NCI-H2171 treated with DMSO at 0.1 percent for 48 hours (cell line): ENCODE results near the gene ZBTB16.
"Not testable (repeated sequence)": the region's sequence is repeated elsewhere in the genome, so short reads cannot be mapped to it uniquely, and the experiment has no call there.

Experiments used
- DNase-seq: peaks from one replicate; lab custom pipeline; 2025; lab: John Stamatoyannopoulos, UW

ZBTB16 gene

DNA sequence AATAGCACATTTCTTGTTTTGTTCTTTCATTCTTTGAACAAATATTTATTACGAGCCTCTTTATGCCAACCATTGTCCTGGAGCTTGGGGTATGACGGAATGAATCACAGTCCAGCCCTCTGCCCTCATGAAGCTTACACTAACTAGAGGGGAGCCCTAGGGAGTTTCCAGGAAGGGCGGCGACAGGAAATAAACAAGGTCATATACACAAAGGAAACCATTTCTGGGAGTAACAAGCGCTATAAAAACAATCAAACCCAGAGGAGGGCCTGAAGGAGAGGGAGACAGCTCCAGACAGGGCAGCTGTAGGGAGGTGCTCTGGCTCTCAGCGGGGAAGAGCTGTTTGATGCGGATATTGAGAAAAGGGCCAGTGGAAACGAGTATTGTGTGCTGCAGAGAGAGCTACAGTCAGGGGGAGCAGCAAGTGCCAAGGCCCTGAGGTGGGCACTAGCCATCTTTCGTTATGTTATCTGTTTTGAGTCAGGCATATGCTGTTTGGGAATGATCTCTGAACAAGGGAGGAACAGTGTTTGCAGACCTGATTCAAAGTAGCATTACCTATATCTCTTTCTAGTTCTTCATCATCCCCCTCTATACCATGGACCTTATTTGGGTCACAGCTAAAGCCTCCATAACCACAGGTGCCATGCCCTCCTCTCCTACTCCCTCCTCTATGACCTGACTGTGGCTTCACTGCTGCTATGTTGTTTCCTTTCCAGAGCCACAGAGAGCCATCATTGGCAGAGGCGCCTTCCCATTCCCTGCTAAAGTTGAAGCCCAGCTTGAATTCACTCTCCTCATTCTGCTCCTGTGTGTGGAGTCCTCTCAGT is 15.3 kb upstream of the ZBTB16 start:
- no peak for DNase-seq

- no peak for DNase-seq
These were observed 12.2 kb upstream of the ZBTB16 start for GRCh38 chr11:114047327-114047726.

- no peak for DNase-seq
These were observed 10.5 kb upstream of the ZBTB16 start for GRCh38 chr11:114049050-114049449.

DNA sequence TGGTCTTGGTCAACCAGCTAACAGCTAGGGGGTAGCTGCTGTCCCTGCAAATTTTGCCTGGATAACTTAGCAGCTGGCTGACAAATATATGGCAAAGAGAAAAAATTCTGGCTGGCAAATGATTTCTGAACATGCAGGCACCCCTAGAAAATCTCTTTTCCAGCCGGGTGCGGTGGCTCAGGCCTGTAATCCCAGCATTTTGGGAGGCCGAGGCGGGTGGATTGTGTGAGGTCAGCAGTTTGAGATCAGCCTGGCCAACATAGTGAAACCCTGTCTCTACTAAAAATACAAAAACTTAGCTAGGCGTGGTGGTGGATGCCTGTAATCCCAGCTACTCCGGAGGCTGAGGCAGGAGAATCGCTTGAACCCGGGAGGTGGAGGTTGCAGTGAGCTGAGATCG is 9.7 kb upstream of the ZBTB16 start:
- DNase-seq: not testable (repeated sequence)

DNA sequence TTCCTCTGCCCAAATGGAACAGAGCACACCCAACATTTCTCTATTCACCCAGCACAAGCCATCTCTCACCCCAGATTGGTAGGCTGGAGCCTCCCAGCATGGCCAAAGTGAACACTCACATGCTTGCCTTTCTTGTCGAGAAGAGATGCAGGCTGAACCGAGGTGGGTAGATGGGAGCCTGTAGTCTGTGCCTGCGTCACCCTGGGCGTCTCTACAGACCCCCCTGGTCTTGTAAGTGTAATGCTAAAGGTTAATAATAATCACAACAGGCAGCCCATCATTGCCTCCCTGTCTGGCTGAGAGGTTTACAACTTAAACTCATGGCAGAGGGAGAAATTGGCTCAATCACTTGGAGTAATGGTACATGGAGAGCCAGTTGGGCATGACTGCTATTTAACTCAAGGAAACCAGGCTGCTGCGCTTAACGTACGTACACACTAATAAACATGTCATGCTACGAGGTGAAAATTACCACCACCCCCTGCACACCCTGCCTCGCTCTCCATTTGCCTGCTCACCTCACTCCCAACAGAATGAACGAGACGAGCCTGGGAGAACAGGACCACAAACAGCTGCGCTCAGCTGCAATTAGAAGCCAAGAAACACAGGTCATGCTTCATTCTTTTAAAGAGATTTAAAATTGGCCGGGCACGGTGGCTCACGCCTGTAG is 9.1 kb upstream of the ZBTB16 start:
- no peak for DNase-seq

- DNase-seq: no peak
These were observed 8.0 kb upstream of the ZBTB16 start for GRCh38 chr11:114051558-114051957.

GRCh38 chr11:114052160-114052559 is 7.4 kb upstream of the ZBTB16 start:
- no peak for DNase-seq

DNA sequence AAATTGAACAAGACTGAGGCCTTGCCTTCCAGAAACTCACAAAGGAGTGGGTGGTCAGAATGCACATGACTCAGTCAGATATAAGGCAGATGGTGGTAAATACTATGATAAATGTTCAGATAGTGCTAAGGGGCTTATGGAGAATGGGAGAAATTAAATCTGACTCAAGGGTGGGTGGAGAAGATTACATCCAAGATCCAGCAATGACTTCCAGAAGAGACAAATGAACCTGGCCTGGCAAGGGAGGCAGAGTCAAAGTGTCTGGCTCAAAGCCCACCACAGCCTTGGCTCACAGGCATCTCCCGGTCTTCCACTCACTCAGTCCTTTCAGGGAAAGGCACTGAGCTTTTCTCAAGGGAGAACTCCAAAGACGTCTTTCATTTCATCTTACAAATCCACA is 6.1 kb upstream of the ZBTB16 start:
- DNase-seq: no peak

DNA sequence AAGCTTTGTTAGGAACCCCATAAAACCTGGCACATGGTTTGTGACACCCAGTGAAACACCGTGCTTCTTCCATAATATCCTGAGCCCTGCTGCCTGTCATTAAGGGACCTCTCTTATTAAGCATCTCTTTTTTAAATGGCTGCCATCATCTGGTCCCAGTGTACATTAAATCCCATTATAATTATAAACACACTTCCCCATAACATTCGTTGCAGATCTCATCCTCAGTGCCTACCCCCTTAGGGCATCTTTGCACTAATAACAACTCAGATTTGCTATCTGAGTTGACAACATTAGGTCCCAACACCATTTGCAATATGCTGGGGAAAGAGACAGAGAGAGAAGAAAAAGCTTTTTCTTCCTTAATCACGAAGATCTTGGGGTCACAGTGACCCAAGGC is 4.7 kb upstream of the ZBTB16 start:
- DNase-seq: no peak

- no peak for DNase-seq
These were observed 3.1 kb upstream of the ZBTB16 start for GRCh38 chr11:114056409-114056808.

DNA sequence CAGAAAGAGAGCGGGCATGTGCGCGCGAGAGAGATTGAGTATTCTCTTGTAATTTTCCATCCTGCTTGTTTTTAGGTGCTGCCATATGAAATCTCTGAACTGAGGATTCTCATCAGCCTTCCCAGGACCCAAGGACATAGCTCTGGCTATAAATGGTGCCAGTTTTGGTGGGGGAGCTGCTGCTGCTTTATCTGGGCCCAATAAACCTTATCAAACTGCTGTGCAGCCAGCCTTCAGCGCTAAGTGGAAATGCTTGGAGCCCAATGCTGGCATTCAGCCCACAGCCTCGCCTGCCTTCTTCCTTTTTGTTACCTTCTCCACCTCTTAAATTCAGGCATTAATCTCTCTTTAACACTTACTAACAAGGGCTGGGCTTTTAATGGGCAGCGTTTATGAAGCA is 2.4 kb upstream of the ZBTB16 start:
- no peak for DNase-seq

DNA sequence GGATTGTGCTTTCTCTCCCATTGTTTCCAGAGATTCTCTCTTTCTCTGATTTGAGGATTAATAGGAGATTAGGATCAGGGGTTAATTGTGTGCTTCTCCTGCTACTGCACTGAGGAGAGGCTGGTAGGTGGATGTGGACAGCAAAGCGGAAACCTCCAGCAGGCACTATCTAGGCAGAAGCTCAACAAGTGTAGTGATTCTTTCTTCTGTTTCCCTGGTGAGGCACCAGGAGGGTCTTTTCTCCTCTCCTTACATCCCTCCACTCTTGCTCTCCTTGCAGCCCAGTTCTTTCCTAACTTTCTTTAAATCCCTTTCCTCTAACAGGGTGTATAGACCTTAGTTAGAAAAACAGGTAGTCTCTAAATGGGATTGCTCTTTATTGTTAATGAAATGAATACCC is 1.9 kb upstream of the ZBTB16 start:
- DNase-seq: no peak

DNA sequence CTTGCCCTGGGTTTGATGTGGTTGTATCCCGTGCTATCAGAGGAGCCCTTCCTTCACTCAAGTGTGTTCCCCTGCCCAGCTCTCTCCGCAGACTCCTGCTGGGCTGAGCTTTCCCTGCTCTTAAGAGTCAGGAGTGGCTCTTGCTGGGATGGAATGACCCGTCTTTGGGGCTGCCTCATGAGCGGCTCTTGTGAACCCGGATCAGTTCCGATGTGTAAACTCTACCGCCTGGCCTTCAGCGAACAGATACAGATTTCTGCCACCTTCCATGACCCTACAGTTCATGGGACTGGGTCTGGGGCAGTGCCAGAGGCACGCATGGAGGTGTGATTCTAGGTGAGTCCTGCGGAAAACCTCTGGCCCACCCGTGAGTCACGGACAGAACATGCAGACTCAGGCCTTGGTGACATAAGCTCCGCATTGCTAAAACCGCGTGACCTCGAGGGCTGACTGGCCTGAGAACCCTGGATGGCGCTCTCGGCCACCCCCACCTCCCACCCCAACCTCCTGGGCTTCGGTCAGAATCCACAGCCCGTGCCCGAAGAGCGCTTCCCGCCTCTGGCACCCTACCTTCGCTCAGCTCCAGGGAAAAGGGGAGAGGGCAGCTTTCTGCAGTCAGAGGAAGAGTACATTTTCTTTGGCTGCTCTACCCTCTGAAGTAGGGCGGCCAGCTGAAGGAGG is 1.3 kb upstream of the ZBTB16 start:
- no peak for DNase-seq

GRCh38 chr11:114058871-114059277 is 637 bp upstream of the ZBTB16 start:
- peak; percentile 29 for DNase-seq

DNA sequence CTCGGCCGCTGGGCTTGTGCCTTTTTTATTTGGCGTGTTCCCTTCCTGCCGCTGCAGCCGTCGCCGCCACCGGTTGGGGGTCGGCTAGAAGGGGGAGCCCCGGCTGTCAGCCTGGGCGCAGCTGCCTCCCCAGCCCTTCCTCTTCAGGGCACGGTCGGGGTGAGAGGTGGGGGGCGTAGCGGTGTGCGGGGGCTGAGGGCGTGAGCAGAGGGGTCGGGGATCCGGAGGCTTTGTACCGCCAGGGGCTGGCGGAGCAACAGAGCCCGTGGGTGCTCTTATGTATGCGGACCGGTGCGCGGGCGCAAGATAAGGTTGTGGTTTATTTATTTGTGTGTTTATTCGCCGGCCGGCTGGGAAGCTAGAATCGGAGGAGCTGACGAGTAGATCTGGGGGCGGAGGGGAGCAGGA is 477 bp downstream of the ZBTB16 start:
- DNase-seq: no peak

DNA sequence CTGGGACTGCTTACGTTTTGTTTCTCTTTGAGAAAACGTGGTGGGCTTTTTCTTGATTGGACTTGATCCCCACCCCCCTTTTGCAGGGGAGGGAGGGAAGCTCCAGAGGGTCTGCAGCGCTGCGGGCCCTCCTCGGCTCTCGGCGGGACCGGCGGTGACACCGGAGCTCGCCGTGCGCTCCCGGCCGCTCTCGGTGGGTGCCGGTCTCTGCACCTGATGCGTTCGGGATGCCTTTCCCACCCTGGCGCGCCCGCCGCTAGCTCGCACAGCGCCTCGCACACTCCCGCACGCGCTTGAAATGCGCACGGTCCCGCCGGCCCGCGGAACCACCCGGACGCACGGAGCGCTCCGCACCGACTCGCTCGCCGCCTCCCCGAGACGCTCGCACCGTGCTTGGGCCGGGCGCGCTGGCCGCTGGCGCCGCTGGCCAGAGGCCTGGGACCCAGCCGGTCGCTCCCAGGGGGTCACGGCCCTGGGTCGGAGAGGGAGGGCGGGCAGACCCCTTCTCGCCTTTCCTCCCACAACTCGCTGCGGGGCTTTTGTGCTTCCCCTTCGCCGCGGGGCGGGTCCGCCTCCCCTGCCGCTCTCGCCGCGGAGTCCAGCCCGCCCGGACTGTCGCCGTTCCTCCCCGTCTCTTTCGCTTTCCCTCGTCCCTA is 1.0 kb downstream of the ZBTB16 start:
- DNase-seq: peak; percentile 57

DNA sequence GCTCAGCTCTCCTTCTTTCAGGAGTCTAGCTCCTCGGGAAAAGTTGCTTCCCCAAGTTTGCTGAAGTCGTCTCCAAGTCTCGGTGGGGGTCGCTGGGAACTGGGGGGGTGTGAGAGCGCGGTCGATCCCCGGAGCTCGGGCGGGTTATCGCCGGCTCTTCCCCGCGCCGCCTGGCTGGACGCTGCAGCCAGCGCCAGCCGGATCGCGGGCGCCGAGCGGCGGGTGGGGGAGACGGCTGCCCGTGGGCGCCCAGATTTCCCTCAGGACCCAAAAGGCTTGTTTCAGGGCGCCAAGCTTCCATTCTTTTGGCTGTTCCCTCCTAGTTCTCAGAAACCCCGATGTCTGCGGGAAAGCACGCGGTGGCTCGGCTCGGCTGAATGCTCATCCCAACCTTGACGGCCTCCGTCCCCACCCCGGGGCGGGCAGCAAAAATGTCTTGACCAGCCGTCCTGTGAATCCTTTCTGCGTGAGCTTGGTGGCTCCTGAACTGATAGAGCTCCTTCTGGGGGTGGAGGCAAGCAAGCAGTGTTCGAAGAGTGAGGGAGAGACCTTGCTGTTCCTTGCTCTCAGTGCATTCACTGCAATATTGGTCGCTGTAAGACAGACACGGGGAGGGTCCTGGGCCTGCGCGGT is 1.7 kb downstream of the ZBTB16 start:
- DNase-seq: peak; percentile 20

DNA sequence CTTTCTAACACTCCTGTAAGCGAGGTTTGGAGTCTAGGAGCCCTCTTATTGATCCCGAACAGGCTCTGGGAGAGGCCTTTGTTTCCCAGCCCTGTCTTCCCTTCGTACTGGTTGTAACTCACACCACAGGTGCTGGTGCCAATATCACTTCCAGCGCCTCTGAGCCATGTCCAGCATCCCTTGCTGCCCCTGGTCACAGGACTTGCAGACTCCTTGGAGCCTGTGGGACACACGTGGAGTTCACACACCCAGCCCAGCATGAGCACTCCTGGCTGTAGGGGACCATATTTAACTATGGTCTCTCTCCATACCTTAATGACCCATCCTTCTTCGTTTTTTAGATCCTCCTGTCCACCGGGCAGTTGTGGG is 2.2 kb downstream of the ZBTB16 start:
- no peak for DNase-seq

DNA sequence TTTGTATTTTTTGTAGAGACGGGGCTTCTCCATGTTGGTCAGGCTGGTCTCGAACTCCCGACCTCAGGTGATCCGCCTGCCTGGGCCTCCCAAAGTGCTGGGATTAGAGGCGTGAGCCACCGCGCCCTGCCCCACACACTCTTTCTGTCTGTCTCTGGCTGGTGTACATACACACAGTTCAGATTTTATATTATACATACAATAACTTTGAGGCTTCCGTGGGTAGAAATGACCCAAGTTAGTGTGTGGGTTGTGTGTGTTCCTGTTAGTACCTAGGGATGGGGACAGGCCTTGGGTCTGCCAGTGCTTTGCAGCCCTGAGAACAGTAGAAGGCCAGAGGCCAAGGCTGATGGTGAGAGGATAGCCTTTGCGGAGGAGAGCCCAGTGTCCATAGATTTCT is 2.8 kb downstream of the ZBTB16 start:
- DNase-seq: no peak

DNA sequence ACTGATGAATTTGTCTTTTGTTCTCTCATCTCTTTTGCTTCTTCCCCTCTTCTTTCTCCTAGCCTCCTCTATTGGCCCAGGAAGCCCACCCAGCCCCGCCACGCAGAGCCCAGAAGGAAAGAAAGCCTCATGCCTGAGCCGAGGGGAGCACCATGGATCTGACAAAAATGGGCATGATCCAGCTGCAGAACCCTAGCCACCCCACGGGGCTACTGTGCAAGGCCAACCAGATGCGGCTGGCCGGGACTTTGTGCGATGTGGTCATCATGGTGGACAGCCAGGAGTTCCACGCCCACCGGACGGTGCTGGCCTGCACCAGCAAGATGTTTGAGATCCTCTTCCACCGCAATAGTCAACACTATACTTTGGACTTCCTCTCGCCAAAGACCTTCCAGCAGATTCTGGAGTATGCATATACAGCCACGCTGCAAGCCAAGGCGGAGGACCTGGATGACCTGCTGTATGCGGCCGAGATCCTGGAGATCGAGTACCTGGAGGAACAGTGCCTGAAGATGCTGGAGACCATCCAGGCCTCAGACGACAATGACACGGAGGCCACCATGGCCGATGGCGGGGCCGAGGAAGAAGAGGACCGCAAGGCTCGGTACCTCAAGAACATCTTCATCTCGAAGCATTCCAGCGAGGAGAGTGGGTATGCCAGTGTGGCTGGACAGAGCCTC is 3.8 kb downstream of the ZBTB16 start:
- DNase-seq: no peak

- DNase-seq: no peak
These were observed 4.3 kb downstream of the ZBTB16 start for GRCh38 chr11:114063829-114064201.

- DNase-seq: no peak
These were observed 4.7 kb downstream of the ZBTB16 start for GRCh38 chr11:114064216-114064615.
